Cardiac fibroblast (primary cell): ENCODE data around the gene ABCG2.

Experiments used
- DNase-seq, 2 donors: peaks; one replicate each; pipeline versions ENCODE4 v3.0.0 to v3.0.0-alpha.2; 2010; ENCODE audit warnings: low read depth in 2 of 2
- H3K4me3 ChIP-seq, 2 donors: replicated peaks in 1 of 2; 1 replicate in 1 of 2; 2 replicates in 1 of 2; pipeline ENCODE4 v1.5.1; 2011; ENCODE audit warnings: low read depth in 2 of 2, low read length in 2 of 2, mild to moderate bottlenecking in 2 of 2, moderate library complexity in 1 of 2
- CTCF ChIP-seq: IDR thresholded peaks from one replicate; pipeline ENCODE4 v1.5.1; 2011; ENCODE audit warnings: low read depth, mild to moderate bottlenecking, low read length, inconsistent platforms

The ABCG2 gene

GRCh38 chr4:88143504-88143903 lies 14.9 kb downstream of the ABCG2 start:
- DNase-seq, result peak; percentile 21 to 58
- TF ChIP-seq CTCF, result no peak
- no peak overlapping the region for H3K4me3 ChIP-seq

- peak; percentile 71 to 74 for DNase-seq
- H3K4me3 ChIP-seq, result no peak overlapping the region
- TF ChIP-seq CTCF, result no peak
Measured at GRCh38 chr4:88138561-88138960, 19.9 kb downstream of the ABCG2 start.

- DNase-seq, result peak in 1 of 2 donors; percentile 20
- TF ChIP-seq CTCF, result no peak
- H3K4me3 ChIP-seq, result no peak overlapping the region
Measured at GRCh38 chr4:88137112-88137511, 21.3 kb downstream of the ABCG2 start.

DNA sequence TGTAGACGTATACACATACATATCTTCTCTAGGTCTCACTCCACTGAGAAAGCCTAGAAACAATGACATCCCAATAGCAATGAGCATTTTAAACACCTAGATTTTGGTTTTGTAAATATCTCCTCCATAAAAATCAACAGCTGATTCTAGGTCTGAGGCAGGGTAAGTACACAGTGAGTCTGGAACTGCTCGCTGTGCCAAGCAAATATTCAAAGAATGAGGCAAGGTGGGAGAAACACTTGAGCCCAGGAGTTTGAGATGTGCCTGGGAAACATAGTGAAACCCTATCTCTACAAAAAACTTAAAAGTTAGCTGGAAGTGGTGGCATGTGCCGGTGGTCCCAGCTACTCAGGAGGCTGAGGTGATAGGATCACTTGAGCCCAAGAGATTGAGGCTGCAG lies 22.2 kb downstream of the ABCG2 start:
- no peak overlapping the region for H3K4me3 ChIP-seq
- no peak for DNase-seq
- TF ChIP-seq CTCF, result no peak

DNA sequence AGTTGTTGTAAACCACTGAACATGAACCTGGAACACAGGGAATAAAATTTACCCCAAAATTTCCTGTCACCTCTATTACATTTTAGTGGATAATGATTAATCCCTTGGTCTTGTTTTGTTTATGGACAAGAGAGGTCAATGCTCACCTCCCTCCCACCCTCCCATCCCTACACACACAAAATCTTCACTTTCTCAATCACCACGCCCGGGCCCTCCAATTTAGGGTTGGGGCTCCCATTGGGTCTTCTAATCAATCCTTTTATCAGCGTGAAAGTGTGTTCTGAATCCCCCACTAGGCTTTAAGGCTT lies 23.1 kb downstream of the ABCG2 start:
- DNase-seq, result no peak
- no peak for TF ChIP-seq CTCF
- H3K4me3 ChIP-seq, result no peak overlapping the region

GRCh38 chr4:88134536-88135355 lies 23.7 kb downstream of the ABCG2 start:
- no peak for DNase-seq
- H3K4me3 ChIP-seq, result no peak overlapping the region
- TF ChIP-seq CTCF, result no peak

- TF ChIP-seq CTCF, result no peak
- no peak overlapping the region for H3K4me3 ChIP-seq
- DNase-seq, result no peak
Measured at GRCh38 chr4:88134111-88134510, 24.3 kb downstream of the ABCG2 start.
